Measurements from ENCODE around the gene RBM41.

Gene RBM41

DNA sequence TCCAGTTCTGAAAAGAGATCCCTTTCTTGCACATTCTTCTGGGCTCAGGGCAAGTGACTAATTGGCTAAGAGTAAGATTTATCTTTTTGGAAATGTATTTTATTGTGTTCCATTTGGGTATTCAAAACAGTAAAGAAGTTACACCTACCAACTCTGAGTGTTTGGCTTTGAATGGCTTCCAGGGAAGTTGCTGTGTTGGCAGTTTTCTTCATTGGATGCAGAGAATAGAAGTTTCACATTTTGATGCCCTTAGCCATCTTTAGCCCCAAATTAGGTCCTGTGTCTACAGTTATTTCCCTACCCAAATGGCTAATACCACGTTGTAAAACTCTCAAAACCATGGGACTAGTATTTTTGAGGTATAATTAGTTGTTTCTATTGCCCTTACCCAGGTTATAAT, 88.9 kb downstream of the RBM41 start:
- DNase-seq (ENCODE audit: low read depth in 2 of 2) = no peak

DNA sequence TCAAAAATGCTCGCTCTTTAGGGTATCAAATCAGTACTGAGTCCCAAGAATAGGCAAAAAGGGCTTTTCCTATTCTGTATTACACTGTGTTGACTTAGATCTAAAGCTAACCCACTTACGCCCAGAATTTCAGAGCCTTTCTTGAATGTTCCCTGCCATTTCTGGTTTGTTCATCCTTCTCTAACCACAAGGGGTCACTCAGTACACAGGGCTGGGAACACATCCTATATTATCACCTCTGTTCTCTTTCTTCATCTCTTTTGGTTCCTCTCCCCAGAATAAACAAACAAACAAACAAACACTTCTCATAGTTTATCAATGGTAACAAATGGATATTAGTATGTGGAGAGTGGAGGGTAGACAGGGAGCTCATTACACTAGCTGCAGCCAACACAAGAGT, 93.1 kb downstream of the RBM41 start:
- DNase-seq (ENCODE audit: low read depth in 2 of 2) = no peak

DNA sequence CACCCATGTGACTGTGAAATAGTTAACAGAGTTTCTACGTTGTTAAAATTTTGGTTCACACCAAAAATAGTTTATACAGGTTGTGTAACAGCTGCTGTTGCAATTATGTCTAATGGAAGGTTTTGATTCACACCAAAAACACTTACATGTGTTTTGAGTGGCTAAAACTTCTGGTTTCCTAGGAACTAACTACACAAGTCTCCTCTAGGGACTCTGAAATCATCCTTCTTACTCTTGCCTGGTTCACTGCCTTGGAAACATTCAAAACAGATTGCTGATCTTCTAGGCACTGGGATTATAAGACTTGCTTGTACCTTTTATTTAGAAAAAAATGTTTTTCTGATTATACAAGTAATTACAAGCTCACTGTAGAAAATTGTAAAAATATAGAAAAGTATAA, 103.7 kb downstream of the RBM41 start:
- DNase-seq (ENCODE audit: low read depth in 2 of 2) = no peak
